Suprapubic skin (tissue), 4 donors: Measurements from ENCODE around the gene PODXL2. TPM values are rescaled to one million over a fixed set of nuclear protein-coding genes. Genes with fewer than 3 reads are reported as not detected.
A peak's percentile ranks its signal among the peaks of the same experiment; 100 is the strongest.

Source experiments
- DNase-seq, 2 donors: peaks; one replicate each; pipeline ENCODE4 v3.0.0-alpha.2; 2019; ENCODE audit warnings: low spot score in 2 of 2
- H3K27ac ChIP-seq: fragments of 200-600 bp; sonication (generic); one replicate; pipeline ENCODE4 v1.5.1; 2019
- H3K27me3 ChIP-seq: fragments of 200-600 bp; sonication (generic); one replicate; pipeline ENCODE4 v1.5.1; 2019
- H3K36me3 ChIP-seq: fragments of 200-600 bp; sonication (generic); one replicate; pipeline ENCODE4 v1.5.1; 2019
- H3K4me1 ChIP-seq: fragments of 200-600 bp; sonication (generic); one replicate; pipeline ENCODE4 v1.5.1; 2019
- H3K4me3 ChIP-seq: fragments of 200-600 bp; sonication (generic); one replicate; pipeline ENCODE4 v1.5.1; 2019; ENCODE audit warnings: mild to moderate bottlenecking
- H3K9me3 ChIP-seq: fragments of 200-600 bp; sonication (generic); one replicate; pipeline ENCODE4 v1.5.1; 2019
- EP300 ChIP-seq: sonication (generic); formaldehyde crosslinking; IDR thresholded peaks from one replicate; pipeline ENCODE4 v1.6.1; 2017; ENCODE audit warnings: antibody characterized with exemption
- POLR2A ChIP-seq, 2 donors: fragments of 450-650 bp; IDR thresholded peaks; one replicate each; pipeline ENCODE4 v1.6.1; 2017; ENCODE audit warnings: antibody characterized with exemption in 2 of 2, mild to moderate bottlenecking in 2 of 2, moderate library complexity in 2 of 2
- POLR2AphosphoS5 ChIP-seq, 3 donors: sonication (generic); formaldehyde crosslinking; IDR thresholded peaks; one replicate each; pipeline ENCODE4 v1.6.1; 2017; ENCODE audit warnings: antibody characterized with exemption in 3 of 3
- WGBS: methylation state at CpG from one replicate; pipeline ENCODE4 v1.1.5; 2018; 5-methylcytosine and 5-hydroxymethylcytosine counted together
- total RNA-seq, 4 donors: library from RNA; depleted of rRNA; stranded (reverse); fragments of >200 nt; gene quantifications; one replicate each; pipeline ENCODE4 v1.1.0, GENCODE V29; 2016
- TF ChIP-seq, protein P1 (sequence below), 2 donors: fragments of 200-600 bp in 1 of 2; fragments of 450-650 bp in 1 of 2; sonication (generic) in 1 of 2; IDR thresholded peaks; one replicate each; pipeline ENCODE4 v1.5.1; 2016 to 2019; ENCODE audit warnings: antibody characterized with exemption in 2 of 2, mild to moderate bottlenecking in 1 of 2, moderate library complexity in 1 of 2

PODXL2 gene
- total RNA-seq, 4 donors from 2014 or later, result 8.0 to 15.4 (median 11.2) TPM

DNA sequence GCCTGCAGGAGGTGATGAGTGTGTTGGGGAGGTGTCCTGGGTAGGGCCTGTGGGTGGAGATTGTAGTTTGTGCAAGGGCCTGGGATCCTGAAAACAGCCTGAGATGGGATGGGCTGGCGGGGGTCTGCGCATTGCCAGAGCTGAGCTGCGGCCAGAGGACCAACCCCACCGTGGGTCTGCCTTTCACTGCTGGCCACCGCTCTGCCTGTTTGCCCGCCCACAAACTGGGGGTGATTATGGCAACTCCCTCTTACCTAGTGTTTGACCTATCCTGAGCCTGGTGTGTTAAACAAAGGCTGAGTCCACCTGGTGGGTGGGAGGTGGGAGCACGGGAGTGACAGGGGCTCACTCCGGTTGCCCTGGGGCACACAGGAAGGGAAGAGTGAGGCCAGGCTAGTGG, 53.6 kb downstream of the PODXL2 start:
- H3K4me1 ChIP-seq, result peaks cover 6% of the 10 kb centered on the region
- no peak overlapping the region for H3K27ac ChIP-seq
- H3K36me3 ChIP-seq, result peaks cover 25% of the 10 kb centered on the region
- H3K27me3 ChIP-seq, result no peaks in the 10 kb centered on the region
- no peaks in the 10 kb centered on the region for H3K9me3 ChIP-seq
- DNase-seq, result peak; percentile 37 to 69
- no peak overlapping the region for H3K4me3 ChIP-seq
- 83% methylated on average over 2 of the region's 8 CpGs for WGBS
- TF ChIP-seq POLR2A (IDR thresholded peaks at IDR 0.05), result no peak
- no peak for TF ChIP-seq EP300
- TF ChIP-seq, protein P1, sequence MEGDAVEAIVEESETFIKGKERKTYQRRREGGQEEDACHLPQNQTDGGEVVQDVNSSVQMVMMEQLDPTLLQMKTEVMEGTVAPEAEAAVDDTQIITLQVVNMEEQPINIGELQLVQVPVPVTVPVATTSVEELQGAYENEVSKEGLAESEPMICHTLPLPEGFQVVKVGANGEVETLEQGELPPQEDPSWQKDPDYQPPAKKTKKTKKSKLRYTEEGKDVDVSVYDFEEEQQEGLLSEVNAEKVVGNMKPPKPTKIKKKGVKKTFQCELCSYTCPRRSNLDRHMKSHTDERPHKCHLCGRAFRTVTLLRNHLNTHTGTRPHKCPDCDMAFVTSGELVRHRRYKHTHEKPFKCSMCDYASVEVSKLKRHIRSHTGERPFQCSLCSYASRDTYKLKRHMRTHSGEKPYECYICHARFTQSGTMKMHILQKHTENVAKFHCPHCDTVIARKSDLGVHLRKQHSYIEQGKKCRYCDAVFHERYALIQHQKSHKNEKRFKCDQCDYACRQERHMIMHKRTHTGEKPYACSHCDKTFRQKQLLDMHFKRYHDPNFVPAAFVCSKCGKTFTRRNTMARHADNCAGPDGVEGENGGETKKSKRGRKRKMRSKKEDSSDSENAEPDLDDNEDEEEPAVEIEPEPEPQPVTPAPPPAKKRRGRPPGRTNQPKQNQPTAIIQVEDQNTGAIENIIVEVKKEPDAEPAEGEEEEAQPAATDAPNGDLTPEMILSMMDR (IDR thresholded peaks at IDR 0.05), result no peak
- TF ChIP-seq POLR2AphosphoS5 (IDR thresholded peaks at IDR 0.05), result no peak

DNA sequence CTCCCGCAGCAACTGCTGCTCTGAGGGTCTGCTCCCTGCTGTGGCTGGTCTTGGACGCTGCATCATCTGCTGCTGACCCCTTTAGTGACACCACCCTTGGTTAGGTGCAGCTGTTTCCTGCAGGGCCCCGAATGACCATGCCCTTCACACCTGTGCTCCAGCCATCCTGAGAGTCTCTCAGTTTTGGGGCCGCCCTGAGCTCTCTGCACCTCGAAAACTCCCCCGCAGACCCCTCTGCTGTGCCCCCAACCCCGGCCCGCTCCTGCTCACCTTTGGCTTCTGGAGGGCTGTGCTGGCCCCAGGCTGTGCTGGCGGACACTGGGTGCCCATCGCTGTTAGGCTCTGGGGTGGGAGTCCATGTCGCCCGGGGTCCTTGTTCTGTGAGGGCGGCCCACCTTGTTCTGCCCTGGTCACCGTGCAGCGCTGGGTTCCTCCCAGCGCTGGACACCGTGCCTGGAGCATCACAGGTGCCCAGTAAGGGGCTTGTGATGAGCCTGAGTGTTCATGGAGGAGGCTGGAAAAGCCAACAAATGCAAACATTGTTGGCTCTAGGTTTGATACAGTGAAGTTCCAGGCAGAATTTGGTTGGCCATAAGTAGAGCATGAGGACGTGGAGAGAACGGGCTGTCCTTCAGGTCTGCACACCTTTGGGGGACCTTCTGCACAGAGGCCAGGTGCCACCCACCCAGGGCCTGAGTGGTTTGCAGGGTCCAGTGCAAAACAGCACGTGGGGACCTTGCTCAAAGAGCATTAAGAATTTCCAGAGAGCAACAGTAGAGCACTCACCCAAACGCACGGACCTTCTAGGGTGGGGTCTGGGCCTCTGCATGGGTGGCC, 56.1 kb downstream of the PODXL2 start:
- H3K36me3 ChIP-seq, result peaks cover 5% of the 10 kb centered on the region
- no peak overlapping the region for H3K4me3 ChIP-seq
- no peaks in the 10 kb centered on the region for H3K9me3 ChIP-seq
- no peaks in the 10 kb centered on the region for H3K27me3 ChIP-seq
- TF ChIP-seq POLR2AphosphoS5 (IDR thresholded peaks at IDR 0.05), result no peak
- TF ChIP-seq POLR2A (IDR thresholded peaks at IDR 0.05), result no peak
- TF ChIP-seq, protein P1 (IDR thresholded peaks at IDR 0.05), result no peak
- no peak for TF ChIP-seq EP300
- H3K4me1 ChIP-seq, result peaks cover 9% of the 10 kb centered on the region
- peak; percentile 47 to 75 for DNase-seq
- no peak overlapping the region for H3K27ac ChIP-seq
- 77% methylated on average over 18 of the region's 22 CpGs for WGBS

DNA sequence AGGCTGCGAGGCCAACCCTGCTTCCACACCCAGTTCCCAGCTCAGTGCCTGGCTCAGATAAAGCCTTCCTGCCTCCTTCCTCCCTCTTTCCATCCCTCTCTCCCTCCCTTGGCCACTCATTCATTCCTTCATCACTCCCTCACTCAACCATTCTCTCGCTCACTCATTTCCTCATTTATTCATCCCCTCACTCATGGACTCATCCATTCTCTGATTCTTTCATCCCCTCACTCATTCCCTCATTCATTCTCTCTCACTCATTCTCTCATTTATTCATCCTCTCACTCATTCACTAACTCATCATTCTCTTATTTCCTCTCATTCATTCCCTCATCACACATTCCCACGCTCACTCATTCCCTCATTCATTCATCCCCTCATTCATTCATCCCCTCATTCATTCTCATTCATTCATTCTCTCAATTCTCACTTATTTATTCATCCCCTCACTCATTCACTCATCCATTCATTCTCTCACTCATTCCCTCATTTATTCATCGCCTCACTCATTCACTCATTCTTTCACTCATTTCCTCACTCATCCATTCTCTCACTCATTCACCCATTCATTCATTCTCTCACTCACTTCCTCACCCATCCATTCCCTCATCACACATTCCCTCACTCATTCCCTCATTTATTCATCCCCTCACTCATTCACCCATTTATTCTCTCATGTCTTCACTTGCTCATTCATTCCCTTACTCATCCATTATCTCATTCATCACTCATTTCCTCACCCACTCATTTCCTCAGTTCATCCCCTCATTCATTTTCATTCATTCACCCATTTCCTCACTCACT, 56.9 kb downstream of the PODXL2 start:
- Histone ChIP-seq H3K27me3 (no peaks in the 10 kb centered on the region), H3K36me3 (no peaks in the 10 kb centered on the region), H3K4me3 (no peak overlapping the region), H3K4me1 (peaks cover 15% of the 10 kb centered on the region), H3K27ac (no peak overlapping the region), H3K9me3 (no peaks in the 10 kb centered on the region)
- TF ChIP-seq, protein P1 (IDR thresholded peaks at IDR 0.05), result no peak
- TF ChIP-seq POLR2AphosphoS5 (IDR thresholded peaks at IDR 0.05), result no peak
- TF ChIP-seq POLR2A (IDR thresholded peaks at IDR 0.05), result no peak
- TF ChIP-seq EP300, result no peak
- DNase-seq, result no peak
- whole genome bisulfite sequencing, result 80% methylated on average over 4 of the region's 4 CpGs

DNA sequence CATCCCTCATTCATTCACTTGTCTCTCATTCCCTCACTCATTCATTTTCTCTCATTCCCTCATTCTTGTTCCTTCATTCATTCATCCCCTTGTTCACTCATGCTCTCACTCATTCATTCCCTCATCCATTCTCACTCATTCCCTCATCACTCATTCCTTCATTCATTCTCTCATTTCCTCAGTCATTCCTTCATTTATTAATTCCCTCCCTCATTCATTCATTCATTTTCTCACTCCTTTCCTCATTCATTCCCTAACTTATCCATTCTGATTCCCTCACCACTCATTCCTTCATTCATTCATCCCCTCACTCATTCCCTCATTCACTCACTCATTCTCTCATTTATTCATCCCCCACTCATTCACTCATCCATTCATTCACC, 57.5 kb downstream of the PODXL2 start:
- H3K36me3 ChIP-seq, result no peaks in the 10 kb centered on the region
- H3K27ac ChIP-seq, result no peak overlapping the region
- H3K4me1 ChIP-seq, result peaks cover 15% of the 10 kb centered on the region
- no peak for DNase-seq
- no peaks in the 10 kb centered on the region for H3K27me3 ChIP-seq
- TF ChIP-seq EP300 (no peak), POLR2A (IDR thresholded peaks at IDR 0.05) (no peak), POLR2AphosphoS5 (IDR thresholded peaks at IDR 0.05) (no peak)
- TF ChIP-seq, protein P1 (IDR thresholded peaks at IDR 0.05), result no peak
- H3K4me3 ChIP-seq, result no peak overlapping the region
- H3K9me3 ChIP-seq, result no peaks in the 10 kb centered on the region

DNA sequence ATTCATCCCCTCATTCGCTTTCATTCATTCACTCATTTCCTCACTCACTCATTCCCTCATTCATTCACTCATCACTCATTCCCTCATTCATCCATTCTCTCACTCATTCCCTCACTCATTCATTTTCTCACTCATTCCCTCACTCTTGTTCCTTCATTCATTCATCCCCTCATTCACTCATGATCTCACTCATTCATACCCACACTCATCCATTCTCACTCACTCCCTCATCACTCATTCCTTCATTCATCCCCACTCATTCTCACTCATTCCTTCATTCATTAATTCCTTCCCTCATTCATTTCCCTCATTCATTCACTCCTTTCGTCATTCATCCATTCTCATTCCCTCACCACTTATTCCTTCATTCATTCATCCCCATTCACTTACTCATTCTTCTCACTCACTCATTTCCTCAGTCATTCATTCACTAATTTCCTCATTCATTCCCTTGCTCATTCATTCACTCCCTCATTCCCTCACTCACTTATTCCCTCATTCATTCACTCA, 58.3 kb downstream of the PODXL2 start:
- no peaks in the 10 kb centered on the region for H3K36me3 ChIP-seq
- H3K4me3 ChIP-seq, result no peak overlapping the region
- no peaks in the 10 kb centered on the region for H3K9me3 ChIP-seq
- peaks cover 15% of the 10 kb centered on the region for H3K4me1 ChIP-seq
- TF ChIP-seq EP300 (no peak), POLR2A (IDR thresholded peaks at IDR 0.05) (no peak), POLR2AphosphoS5 (IDR thresholded peaks at IDR 0.05) (no peak)
- TF ChIP-seq, protein P1 (IDR thresholded peaks at IDR 0.05), result no peak
- DNase-seq, result no peak
- 95% methylated on average over 2 of the region's 2 CpGs for WGBS
- no peaks in the 10 kb centered on the region for H3K27me3 ChIP-seq
- H3K27ac ChIP-seq, result no peak overlapping the region
